GM12892 (cell line): Measurements from ENCODE around the gene IGDCC3.

ENCODE experiments used
- DNase-seq: peaks from one replicate; pipeline ENCODE4 v3.0.0; 2011; ENCODE audit not compliant: insufficient read length
- FAIRE-seq: peaks from 2 replicates; lab custom pipeline; 2011; peaks lifted over from hg19 to GRCh38; lab: Jason Lieb, UNC
- POLR2A ChIP-seq: IDR thresholded peaks from 2 replicates; pipeline ENCODE4 v1.6.1; 2011; ENCODE audit warnings: low read depth, low read length, control low read depth
- POLR2AphosphoS5 ChIP-seq: IDR thresholded peaks from 2 replicates; pipeline ENCODE4 v1.6.1; 2011; ENCODE audit warnings: low read depth, low read length, control low read depth
- TAF1 ChIP-seq: IDR thresholded peaks from 2 replicates; pipeline ENCODE4 v1.6.1; 2011; ENCODE audit warnings: low read depth, mild to moderate bottlenecking, control low read depth, low read length, borderline replicate concordance

IGDCC3 gene

GRCh38 chr15:65302061-65302460, 75.7 kb downstream of the IGDCC3 start:
- TF ChIP-seq TAF1 = no peak
- no peak for FAIRE-seq
- DNase-seq = no peak

GRCh38 chr15:65300924-65301441, 76.8 kb downstream of the IGDCC3 start:
- DNase-seq (no peak), FAIRE-seq (no peak)
- TF ChIP-seq POLR2AphosphoS5 (no peak), POLR2A (no peak), TAF1 (no peak)

- FAIRE-seq (no peak), DNase-seq (no peak)
- TF ChIP-seq POLR2AphosphoS5 (no peak), POLR2A (no peak), TAF1 (no peak)
Measured at GRCh38 chr15:65298731-65299130, 79.1 kb downstream of the IGDCC3 start.

- FAIRE-seq (no peak), DNase-seq (no peak)
- TF ChIP-seq POLR2A (no peak), TAF1 (no peak), POLR2AphosphoS5 (no peak)
Measured at GRCh38 chr15:65292938-65293518, 84.8 kb downstream of the IGDCC3 start.

DNA sequence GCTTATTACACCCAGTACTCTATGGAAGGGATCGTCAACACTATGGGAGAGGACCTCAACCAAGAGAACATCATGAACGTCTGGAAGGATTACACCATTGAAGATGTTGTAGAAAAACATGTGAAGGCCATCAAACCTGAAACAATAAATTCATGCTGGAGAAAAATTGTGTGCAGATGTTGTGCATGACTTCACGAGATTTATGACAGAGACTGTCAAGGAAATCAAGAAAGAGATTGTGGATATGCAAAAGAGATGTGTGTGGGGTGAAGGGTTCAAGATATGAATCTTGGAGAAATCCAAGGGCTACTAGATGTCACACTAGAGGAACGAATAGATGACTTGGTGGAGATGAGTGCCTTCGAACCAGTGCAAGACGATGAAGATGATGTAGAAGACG, 87.6 kb downstream of the IGDCC3 start:
- no peak for DNase-seq
- FAIRE-seq = no peak
- TF ChIP-seq TAF1 = no peak
- no peak for TF ChIP-seq POLR2AphosphoS5

DNA sequence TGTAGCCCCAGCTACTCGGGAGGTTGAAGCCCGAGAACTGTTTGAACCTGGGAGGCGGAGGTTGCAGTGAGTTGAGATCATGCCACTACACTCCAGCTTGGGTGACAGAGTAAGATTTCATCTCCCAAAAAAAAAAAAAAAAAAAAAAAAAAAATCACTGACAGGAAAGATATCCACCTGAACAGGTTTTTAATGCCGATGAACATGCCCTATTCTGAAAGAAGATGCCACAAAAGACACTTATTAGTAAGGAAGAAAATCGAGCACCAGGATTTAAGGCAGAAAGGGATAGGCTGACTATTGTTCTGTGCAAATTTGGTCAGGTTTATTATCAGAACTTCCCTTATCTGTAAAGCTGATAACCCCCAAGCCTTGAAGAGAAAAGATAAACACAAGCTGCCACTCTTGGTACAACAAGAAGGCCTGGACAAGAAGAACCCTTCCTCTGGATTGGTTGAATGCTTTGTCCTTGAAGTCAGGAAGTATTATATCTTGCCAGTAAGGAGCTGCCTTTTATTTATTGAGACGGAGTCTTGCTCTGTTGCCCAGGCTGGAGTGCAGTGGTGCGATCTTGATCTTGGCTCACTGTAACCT, 88.4 kb downstream of the IGDCC3 start:
- TF ChIP-seq POLR2AphosphoS5 (no peak), POLR2A (no peak), TAF1 (no peak)
- no peak for FAIRE-seq
- DNase-seq = no peak

DNA sequence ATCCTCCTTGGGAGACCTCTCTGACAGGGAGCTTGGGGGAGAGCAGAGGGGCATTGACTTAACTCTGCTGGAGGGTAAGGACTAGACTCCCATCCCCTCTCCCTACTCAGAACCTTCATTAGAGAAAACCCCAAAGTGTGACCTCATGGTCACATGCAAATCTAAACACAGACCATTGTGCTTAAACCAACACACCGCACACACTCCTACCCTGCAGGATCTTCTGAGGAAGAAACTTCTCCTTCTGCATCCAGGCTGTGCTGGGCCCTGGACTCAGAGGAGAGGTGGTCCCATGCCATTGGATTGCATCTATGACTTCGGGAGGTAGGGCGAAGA, 90.3 kb downstream of the IGDCC3 start:
- DNase-seq (no peak), FAIRE-seq (no peak)
- TF ChIP-seq POLR2AphosphoS5 (no peak), POLR2A (no peak), TAF1 (no peak)

- peak; percentile 79 for DNase-seq
- TF ChIP-seq POLR2AphosphoS5 = peak; percentile 55; the same call in 1 of the 2 replicates
- TF ChIP-seq TAF1 = no peak
- peak; percentile 76 for TF ChIP-seq POLR2A
- peak; percentile 93 for FAIRE-seq
Measured at GRCh38 chr15:65286704-65287519, 90.9 kb downstream of the IGDCC3 start, which contains the start of gene PARP16. Gene PARP16 (minus strand): TSS chr15:65286883. CDS start chr15:65286426, 457 bp downstream.

- TF ChIP-seq POLR2AphosphoS5 (no peak), POLR2A (no peak), TAF1 (no peak)
- no peak for DNase-seq
- FAIRE-seq = peak; percentile 60
Measured at GRCh38 chr15:65286069-65286703, 91.6 kb downstream of the IGDCC3 start.

DNA sequence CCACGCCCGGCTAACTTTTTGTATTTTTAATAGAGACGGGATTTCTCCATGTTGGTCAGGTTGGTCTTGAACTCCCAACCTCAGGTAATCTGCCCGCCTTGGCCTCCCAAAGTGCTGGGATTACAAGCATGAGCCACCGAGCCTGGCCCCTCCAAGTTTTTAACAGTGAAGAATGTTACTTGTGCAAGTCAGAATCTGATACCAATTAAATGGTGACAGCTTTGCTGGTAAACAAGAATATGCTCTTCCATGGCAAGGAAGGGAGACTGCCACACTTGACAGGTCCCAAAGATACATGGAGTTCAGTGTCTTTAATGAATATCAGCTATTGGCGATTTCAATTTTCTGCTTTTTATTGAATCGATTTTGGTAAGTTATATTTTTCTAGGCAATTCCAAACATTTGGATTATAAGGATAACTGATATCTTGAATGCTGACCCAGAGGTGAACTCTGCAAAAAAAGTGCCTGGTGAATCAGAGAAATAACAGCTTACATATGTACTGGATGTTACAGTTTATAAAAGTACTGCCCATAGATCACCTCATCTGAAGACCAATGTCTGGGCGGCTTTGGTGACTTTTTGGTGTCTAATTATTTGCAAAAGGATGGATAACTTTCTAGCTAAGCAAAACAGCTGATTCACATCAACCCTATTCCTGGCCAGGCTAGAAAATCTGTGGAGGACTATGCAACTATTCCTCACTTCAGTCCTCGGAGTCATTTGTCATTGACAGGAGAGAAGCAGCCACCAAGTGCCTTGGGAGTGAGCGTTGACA, 92.3 kb downstream of the IGDCC3 start:
- TF ChIP-seq POLR2A (no peak), POLR2AphosphoS5 (no peak), TAF1 (no peak)
- DNase-seq = no peak
- FAIRE-seq = no peak
